Measurements from ENCODE around the gene PACS2.

The PACS2 gene

DNA sequence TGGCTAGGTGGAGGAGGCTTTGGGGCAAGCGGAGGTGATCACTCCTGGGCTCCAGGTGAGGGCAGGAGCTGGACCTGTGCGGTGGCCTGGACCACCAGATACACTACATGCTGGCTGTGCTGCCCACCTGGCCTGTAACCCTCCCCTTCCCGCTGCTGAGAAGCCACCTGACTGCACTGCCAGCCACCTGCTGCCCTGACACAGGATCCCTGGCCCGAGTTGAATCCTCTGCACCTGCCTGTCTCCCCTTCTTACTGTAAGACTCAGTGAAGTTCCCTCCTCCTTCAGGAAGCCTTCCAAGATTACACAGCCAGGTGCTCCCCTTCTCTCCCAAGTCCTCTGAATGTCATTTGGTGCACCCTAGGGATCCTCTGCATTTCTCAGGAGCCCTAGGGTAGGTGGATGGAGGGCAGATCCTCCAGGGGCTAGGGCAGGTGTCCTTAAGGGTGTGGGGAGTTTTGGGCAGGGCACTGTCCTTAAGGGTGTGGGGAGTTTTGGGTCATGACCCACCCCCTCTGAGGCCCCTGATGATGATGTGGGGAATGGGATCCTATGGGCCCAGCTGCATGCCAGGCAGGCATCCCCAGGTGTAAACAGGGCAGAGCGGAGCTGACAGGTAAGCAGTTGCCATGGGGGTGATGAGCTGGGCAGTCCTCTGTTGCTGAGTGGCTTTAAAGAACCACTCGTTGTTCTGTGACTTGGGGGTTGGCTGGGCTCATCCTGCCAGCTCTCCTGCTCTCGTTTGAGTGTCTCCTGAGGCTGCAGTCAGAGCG lies 98.4 kb downstream of the PACS2 start:
- DNase-seq = peak; percentile 28

- DNase-seq = no peak
Observed at GRCh38 chr14:105413544-105413886, 99.0 kb downstream of the PACS2 start.

GRCh38 chr14:105414456-105415371 lies 100.2 kb downstream of the PACS2 start:
- peak; percentile 84 for DNase-seq

- no peak for DNase-seq
Observed at GRCh38 chr14:105415481-105416428, 101.2 kb downstream of the PACS2 start.

DNA sequence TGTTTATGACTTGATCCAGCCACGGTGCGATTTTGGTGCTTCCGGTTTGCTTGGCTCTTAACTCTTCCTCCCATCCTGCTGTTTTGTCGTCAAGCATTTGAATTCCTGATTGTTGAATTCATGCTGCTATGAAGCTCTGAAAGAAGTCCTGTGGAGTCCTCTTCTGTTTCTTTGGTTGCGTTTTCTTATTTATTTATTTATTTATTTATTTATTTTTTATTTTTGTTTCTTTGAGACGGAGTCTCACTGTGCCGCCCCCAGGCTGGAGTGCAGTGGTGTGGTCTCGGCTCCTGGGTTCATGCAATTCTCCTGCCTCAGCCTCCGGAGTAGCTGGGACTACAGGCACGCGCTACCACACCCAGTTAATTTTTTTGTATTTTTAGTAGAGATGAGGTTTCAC lies 102.1 kb downstream of the PACS2 start:
- no peak for DNase-seq

- no peak for DNase-seq
Observed at GRCh38 chr14:105417690-105418121, 103.2 kb downstream of the PACS2 start.

GRCh38 chr14:105418269-105419194 lies 104.0 kb downstream of the PACS2 start:
- peak; percentile 36 for DNase-seq

- DNase-seq = peak; percentile 47
Observed at GRCh38 chr14:105419195-105420091, 104.9 kb downstream of the PACS2 start, which contains the start of gene MTA1. TSS of gene MTA1 (plus strand) at chr14:105419827. CDS start at chr14:105420036, 209 bp downstream.

DNA sequence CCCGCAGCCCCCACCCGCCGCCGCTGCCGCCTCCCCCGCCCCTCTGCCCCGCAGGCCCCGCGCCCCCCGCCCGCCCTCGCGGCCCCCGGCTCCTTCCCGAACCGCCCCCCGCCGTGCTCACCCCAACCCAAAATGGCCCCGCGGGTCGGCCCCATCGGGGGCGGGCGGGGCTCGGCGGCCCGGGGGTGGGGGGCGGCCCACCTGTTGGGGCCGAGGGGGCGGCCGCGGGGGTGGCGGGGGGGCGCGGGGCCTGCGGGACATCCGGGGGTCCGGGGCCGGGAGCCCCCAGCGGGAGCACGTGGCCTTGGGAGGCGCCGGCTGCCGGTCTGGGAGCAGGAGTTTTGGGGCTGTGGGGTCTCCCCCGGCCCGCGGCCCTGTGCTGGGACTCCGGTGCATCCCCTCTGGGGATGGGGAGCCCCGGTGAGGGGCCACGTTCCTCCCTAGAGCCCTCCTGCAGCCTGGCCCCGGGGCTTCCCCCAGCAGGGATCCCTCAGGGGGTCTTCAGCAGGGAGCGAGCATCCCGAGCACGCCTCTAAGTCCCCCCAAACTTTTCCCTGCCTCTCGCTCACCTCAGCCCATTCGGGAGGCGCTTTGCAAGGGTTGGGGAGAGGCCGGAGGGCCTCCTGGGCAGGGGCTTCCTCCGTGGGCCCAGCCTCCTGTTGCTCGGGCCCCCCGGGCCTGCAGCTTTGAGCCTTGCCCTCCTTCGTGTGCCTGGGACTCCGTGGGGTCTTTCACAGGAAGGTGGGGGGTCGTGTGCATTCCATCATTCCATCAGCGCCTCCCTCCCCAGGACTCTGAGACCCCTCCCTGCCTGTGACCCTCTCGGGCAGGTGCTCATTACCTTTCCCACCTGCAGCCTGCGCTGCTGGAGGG lies 105.8 kb downstream of the PACS2 start:
- DNase-seq = no peak

- DNase-seq = no peak
Observed at GRCh38 chr14:105420974-105421674, 106.6 kb downstream of the PACS2 start.

- DNase-seq = no peak
Observed at GRCh38 chr14:105421723-105422615, 107.4 kb downstream of the PACS2 start.

- no peak for DNase-seq
Observed at GRCh38 chr14:105422695-105423487, 108.3 kb downstream of the PACS2 start.

DNA sequence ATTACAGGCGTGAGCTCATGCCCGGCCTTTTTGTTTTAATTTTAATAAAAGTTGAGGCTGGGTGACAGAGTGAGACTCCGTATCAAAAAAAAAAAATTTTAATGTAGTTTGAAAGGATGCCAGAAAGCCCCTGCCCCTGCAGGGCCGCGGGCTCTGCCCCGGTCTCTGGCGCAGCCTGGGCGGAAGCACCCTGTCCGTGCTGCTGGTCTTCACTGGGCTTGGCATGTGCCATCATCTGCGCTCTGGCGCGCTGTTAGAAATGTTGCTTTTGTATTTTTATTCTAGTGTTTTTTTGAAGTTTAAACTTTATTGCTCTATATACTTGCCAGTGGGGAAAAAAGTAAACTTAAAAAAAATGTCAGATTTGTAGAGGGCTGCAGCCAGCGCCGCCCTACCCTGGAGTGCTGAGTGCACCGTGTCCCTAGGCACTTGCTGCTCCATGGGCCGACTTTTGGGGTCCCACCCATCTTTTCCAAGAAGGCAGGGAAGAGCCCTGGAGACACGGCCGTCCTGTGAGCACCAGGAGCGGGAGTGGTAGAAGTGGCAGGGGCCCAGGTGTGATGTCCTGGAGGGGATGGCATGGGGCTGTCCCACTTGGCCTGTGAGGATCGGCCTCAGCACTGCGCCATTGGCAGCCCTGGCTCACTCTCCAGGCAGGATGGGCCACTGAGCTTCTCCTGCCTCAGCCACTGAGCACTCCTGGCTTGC lies 109.1 kb downstream of the PACS2 start:
- no peak for DNase-seq

GRCh38 chr14:105424861-105425260 lies 110.3 kb downstream of the PACS2 start:
- no peak for DNase-seq

- DNase-seq = no peak
Observed at GRCh38 chr14:105425823-105426247, 111.3 kb downstream of the PACS2 start.

Data from NCI-H2171 (cell line).